SK-N-SH treated with all-trans-retinoic acid at 6 μM for 48 hours (cell line): ENCODE data around the gene PTPN1.
A peak's percentile ranks its signal among the peaks of the same experiment; 100 is the strongest.

Source experiments
- ATAC-seq: fragments of 200-7000 bp; cut with Tn5 transposase; 3 replicates; pipeline ENCODE4 v1.9.1; 2020; ENCODE audit warnings: mild to moderate bottlenecking, moderate library complexity
- BACH2 ChIP-seq: fragments of 250-450 bp; sonication (Bioruptor Pico); IDR thresholded peaks from 2 replicates; pipeline ENCODE4 v1.9.0; 2021; ENCODE audit warnings: mild to moderate bottlenecking, borderline replicate concordance
- CSDC2 ChIP-seq: fragments of 250-450 bp; sonication (Bioruptor Pico); IDR thresholded peaks from 2 replicates; pipeline ENCODE4 v1.5.0; 2020; ENCODE audit warnings: mild to moderate bottlenecking, moderate library complexity
- ESRRG ChIP-seq: fragments of 250-450 bp; sonication (Bioruptor Pico); IDR thresholded peaks from 2 replicates; pipeline ENCODE4 v1.6.1; 2021; ENCODE audit warnings: mild to moderate bottlenecking
- ISL1 ChIP-seq: fragments of 250-450 bp; sonication (Bioruptor Pico); IDR thresholded peaks from 2 replicates; pipeline ENCODE4 v2.1.2; 2022; ENCODE audit warnings: mild to moderate bottlenecking, moderate library complexity
- OSR1 ChIP-seq: fragments of 250-450 bp; sonication (Bioruptor Pico); IDR thresholded peaks from 2 replicates; pipeline ENCODE4 v1.8.0; 2022; ENCODE audit warnings: moderate library complexity, mild to moderate bottlenecking, inconsistent platforms
- PPARA ChIP-seq: fragments of 250-450 bp; sonication (Bioruptor Pico); IDR thresholded peaks from 2 replicates; pipeline ENCODE4 v1.5.0; 2020; ENCODE audit warnings: mild to moderate bottlenecking, borderline replicate concordance
- SNAI2 ChIP-seq: fragments of 250-450 bp; sonication (Bioruptor Pico); IDR thresholded peaks from 2 replicates; pipeline ENCODE4 v1.5.0; 2020; ENCODE audit warnings: mild to moderate bottlenecking, moderate library complexity
- TCF4 ChIP-seq: fragments of 250-450 bp; sonication (Bioruptor Pico); IDR thresholded peaks from 2 replicates; pipeline ENCODE4 v1.8.0; 2021; ENCODE audit warnings: mild to moderate bottlenecking, moderate library complexity, borderline replicate concordance
- TOX ChIP-seq: fragments of 250-450 bp; sonication (Bioruptor Pico); IDR thresholded peaks from 2 replicates; pipeline ENCODE4 v1.8.0; 2021; ENCODE audit warnings: mild to moderate bottlenecking, moderate library complexity, borderline replicate concordance
- ZC3H10 ChIP-seq: fragments of 250-450 bp; sonication (Bioruptor Pico); IDR thresholded peaks from 2 replicates; pipeline ENCODE4 v1.5.1; 2021; ENCODE audit warnings: mild to moderate bottlenecking, moderate library complexity
- ZFP3 ChIP-seq: fragments of 250-450 bp; sonication (Bioruptor Pico); IDR thresholded peaks from 2 replicates; pipeline ENCODE4 v1.5.0; 2020; ENCODE audit warnings: mild to moderate bottlenecking, moderate library complexity
- ZNF565 ChIP-seq: fragments of 450-650 bp; formaldehyde crosslinking; conservative IDR thresholded peaks from 2 replicates; pipeline ENCODE4 v1.5.0; 2020; ENCODE audit warnings: low read depth, mild to moderate bottlenecking, moderate library complexity
- ZNF70 ChIP-seq: fragments of 450-650 bp; formaldehyde crosslinking; IDR thresholded peaks from 2 replicates; pipeline ENCODE4 v1.5.0; 2020; ENCODE audit warnings: mild to moderate bottlenecking, moderate library complexity
- TF ChIP-seq, protein P1 (sequence below): fragments of 250-450 bp; sonication (Bioruptor Pico); IDR thresholded peaks from 2 replicates; pipeline ENCODE4 v1.8.0; 2020; ENCODE audit warnings: mild to moderate bottlenecking, moderate library complexity, borderline replicate concordance
- TF ChIP-seq, protein P2 (sequence below): fragments of 250-450 bp; sonication (Bioruptor Pico); IDR thresholded peaks from 2 replicates; pipeline ENCODE4 v1.5.0; 2020; ENCODE audit warnings: mild to moderate bottlenecking, moderate library complexity
- TF ChIP-seq, protein P3 (sequence below): fragments of 250-450 bp; sonication (Bioruptor Pico); IDR thresholded peaks from 2 replicates; pipeline ENCODE4 v1.5.1; 2021; ENCODE audit warnings: mild to moderate bottlenecking, moderate library complexity
- TF ChIP-seq, protein P4 (sequence below): fragments of 250-450 bp; sonication (Bioruptor Pico); IDR thresholded peaks from 2 replicates; pipeline ENCODE4 v1.8.0; 2021; ENCODE audit warnings: low read depth, mild to moderate bottlenecking, moderate library complexity, borderline replicate concordance
- TF ChIP-seq, protein P5 (sequence below): fragments of 250-450 bp; sonication (Bioruptor Pico); IDR thresholded peaks from 2 replicates; pipeline ENCODE4 v1.5.1; 2020; ENCODE audit warnings: low read depth, mild to moderate bottlenecking, moderate library complexity

The PTPN1 gene

DNA sequence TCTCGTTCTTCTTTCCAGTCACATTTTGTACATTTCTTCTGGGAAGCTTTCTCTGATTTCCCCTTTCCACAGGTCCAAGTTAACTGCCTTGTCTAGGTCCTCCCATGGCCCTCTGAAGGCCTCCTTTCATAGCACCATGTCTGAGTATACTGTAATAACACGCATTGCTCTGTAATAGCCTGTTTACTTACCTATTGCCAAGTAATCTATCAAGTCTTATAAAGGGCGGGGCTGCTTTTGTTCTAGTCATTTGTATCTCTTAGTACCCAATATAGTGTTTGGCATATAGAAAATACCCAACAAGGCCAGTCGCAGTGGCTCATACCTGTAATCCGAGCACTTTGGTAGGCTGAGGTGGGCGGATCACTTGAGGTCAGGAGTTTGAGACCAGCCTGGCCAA is 17.9 kb downstream of the PTPN1 start:
- TF ChIP-seq ZFP3 (CRISPR knock-in tag): no peak
- no peak for TF ChIP-seq TOX (CRISPR knock-in tag)
- TF ChIP-seq, protein P1, sequence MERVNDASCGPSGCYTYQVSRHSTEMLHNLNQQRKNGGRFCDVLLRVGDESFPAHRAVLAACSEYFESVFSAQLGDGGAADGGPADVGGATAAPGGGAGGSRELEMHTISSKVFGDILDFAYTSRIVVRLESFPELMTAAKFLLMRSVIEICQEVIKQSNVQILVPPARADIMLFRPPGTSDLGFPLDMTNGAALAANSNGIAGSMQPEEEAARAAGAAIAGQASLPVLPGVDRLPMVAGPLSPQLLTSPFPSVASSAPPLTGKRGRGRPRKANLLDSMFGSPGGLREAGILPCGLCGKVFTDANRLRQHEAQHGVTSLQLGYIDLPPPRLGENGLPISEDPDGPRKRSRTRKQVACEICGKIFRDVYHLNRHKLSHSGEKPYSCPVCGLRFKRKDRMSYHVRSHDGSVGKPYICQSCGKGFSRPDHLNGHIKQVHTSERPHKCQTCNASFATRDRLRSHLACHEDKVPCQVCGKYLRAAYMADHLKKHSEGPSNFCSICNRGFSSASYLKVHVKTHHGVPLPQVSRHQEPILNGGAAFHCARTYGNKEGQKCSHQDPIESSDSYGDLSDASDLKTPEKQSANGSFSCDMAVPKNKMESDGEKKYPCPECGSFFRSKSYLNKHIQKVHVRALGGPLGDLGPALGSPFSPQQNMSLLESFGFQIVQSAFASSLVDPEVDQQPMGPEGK (CRISPR knock-in tag): no peak
- TF ChIP-seq, all 23 proteins: peak for 0
- ATAC-seq: no peak

DNA sequence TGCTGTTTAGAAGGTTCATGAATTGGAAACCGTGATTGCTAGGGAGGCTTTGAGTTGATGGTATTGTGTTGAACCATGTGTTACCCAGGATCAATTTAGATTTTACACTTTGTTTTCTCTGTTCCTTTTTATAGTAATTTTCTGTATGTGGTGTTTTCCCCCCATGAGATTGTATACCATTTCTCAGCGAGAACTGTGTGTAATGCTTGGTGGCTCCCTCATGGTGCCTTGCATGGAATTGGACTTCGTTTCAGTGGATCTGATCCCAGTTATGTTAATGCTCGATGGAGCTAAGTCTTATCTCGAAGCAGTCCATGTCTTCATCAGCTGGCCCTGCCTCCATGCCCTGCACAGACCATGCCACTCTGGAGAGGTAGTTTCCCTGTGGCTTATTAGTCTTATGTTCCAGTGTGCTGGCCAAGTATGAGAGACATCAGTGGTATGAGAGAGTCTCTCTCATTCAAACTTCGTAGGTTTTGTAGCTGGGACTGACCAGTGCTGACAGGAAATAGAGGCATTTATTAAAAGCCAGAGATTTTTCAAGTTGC is 18.7 kb downstream of the PTPN1 start:
- TF ChIP-seq SNAI2 (CRISPR knock-in tag): no peak
- peak; percentile 68 for ATAC-seq

DNA sequence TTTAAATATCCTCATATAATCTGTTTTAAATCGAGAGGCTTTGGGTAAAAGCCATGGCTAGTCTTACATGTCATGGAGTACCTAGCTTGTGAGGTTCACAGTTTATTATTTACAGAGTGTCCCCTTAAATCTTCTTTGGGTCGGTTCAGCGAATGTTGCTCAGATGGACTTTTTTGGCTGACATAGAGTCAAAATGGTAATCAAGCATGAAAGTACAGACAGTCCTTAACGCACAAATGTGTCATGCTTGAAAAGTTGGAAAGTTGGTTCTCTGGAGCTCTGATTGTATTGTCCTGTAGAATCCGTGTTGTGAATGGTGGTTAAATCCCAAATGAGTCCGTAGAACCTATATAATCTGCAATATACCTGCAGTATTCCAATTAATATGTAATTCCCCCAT is 22.0 kb downstream of the PTPN1 start:
- no peak for TF ChIP-seq ZC3H10 (CRISPR knock-in tag)
- TF ChIP-seq TCF4 (CRISPR knock-in tag): no peak
- no peak for TF ChIP-seq PPARA (CRISPR knock-in tag)
- TF ChIP-seq, protein P2, sequence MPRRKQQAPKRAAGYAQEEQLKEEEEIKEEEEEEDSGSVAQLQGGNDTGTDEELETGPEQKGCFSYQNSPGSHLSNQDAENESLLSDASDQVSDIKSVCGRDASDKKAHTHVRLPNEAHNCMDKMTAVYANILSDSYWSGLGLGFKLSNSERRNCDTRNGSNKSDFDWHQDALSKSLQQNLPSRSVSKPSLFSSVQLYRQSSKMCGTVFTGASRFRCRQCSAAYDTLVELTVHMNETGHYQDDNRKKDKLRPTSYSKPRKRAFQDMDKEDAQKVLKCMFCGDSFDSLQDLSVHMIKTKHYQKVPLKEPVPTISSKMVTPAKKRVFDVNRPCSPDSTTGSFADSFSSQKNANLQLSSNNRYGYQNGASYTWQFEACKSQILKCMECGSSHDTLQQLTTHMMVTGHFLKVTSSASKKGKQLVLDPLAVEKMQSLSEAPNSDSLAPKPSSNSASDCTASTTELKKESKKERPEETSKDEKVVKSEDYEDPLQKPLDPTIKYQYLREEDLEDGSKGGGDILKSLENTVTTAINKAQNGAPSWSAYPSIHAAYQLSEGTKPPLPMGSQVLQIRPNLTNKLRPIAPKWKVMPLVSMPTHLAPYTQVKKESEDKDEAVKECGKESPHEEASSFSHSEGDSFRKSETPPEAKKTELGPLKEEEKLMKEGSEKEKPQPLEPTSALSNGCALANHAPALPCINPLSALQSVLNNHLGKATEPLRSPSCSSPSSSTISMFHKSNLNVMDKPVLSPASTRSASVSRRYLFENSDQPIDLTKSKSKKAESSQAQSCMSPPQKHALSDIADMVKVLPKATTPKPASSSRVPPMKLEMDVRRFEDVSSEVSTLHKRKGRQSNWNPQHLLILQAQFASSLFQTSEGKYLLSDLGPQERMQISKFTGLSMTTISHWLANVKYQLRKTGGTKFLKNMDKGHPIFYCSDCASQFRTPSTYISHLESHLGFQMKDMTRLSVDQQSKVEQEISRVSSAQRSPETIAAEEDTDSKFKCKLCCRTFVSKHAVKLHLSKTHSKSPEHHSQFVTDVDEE (CRISPR knock-in tag): no peak
- no peak for TF ChIP-seq ZNF565 (CRISPR knock-in tag)
- TF ChIP-seq, protein P3, sequence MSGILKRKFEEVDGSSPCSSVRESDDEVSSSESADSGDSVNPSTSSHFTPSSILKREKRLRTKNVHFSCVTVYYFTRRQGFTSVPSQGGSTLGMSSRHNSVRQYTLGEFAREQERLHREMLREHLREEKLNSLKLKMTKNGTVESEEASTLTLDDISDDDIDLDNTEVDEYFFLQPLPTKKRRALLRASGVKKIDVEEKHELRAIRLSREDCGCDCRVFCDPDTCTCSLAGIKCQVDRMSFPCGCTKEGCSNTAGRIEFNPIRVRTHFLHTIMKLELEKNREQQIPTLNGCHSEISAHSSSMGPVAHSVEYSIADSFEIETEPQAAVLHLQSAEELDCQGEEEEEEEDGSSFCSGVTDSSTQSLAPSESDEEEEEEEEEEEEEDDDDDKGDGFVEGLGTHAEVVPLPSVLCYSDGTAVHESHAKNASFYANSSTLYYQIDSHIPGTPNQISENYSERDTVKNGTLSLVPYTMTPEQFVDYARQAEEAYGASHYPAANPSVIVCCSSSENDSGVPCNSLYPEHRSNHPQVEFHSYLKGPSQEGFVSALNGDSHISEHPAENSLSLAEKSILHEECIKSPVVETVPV: no peak
- TF ChIP-seq CSDC2: no peak
- TF ChIP-seq ESRRG (CRISPR knock-in tag): no peak
- TF ChIP-seq OSR1 (CRISPR knock-in tag): no peak
- TF ChIP-seq, protein P4, sequence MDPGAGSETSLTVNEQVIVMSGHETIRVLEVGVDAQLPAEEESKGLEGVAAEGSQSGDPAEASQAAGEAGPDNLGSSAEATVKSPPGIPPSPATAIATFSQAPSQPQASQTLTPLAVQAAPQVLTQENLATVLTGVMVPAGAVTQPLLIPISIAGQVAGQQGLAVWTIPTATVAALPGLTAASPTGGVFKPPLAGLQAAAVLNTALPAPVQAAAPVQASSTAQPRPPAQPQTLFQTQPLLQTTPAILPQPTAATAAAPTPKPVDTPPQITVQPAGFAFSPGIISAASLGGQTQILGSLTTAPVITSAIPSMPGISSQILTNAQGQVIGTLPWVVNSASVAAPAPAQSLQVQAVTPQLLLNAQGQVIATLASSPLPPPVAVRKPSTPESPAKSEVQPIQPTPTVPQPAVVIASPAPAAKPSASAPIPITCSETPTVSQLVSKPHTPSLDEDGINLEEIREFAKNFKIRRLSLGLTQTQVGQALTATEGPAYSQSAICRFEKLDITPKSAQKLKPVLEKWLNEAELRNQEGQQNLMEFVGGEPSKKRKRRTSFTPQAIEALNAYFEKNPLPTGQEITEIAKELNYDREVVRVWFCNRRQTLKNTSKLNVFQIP: no peak
- TF ChIP-seq ISL1: no peak
- no peak for TF ChIP-seq BACH2 (CRISPR knock-in tag)
- no peak for TF ChIP-seq ZNF70
- TF ChIP-seq, protein P1 (CRISPR knock-in tag): no peak
- TF ChIP-seq, protein P5, sequence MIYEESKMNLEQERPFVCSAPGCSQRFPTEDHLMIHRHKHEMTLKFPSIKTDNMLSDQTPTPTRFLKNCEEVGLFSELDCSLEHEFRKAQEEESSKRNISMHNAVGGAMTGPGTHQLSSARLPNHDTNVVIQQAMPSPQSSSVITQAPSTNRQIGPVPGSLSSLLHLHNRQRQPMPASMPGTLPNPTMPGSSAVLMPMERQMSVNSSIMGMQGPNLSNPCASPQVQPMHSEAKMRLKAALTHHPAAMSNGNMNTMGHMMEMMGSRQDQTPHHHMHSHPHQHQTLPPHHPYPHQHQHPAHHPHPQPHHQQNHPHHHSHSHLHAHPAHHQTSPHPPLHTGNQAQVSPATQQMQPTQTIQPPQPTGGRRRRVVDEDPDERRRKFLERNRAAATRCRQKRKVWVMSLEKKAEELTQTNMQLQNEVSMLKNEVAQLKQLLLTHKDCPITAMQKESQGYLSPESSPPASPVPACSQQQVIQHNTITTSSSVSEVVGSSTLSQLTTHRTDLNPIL (CRISPR knock-in tag): no peak
- no peak for ATAC-seq
